T-helper 1 cell treated with Interleukin-12 subunit alpha and Interleukin-12 subunit beta and Interleukin-4 antibody, amounts not matched to agents 30 ng/mL and 1 ng/mL, for 36 hours (primary cell): ENCODE measurements around the gene RABIF. TPM values are rescaled to one million over a fixed set of nuclear protein-coding genes. Genes with fewer than 3 reads are reported as not detected.
"Not testable (repeated sequence)": the region's sequence is repeated elsewhere in the genome, so short reads cannot be mapped to it uniquely, and the experiment has no call there.

Experiments
- intact Hi-C: fragments of 100-400 bp; cut with micrococcal nuclease; formaldehyde crosslinking; loops from one replicate; pipeline ENCODE4 v1.15.1; 2024
- total RNA-seq: library from RNA; stranded (reverse); gene quantifications from 2 replicates; pipeline ENCODE4 v1.2.3, GENCODE V29; 2022

RABIF gene
- 16.1 and 17.0 TPM in 2 replicates for total RNA-seq

GRCh38 chr1:202888531-202889360 lies at the start of gene RABIF:
Gene RABIF (minus strand): TSS chr1:202889149. CDS start chr1:202889098, 51 bp downstream.
- intact Hi-C loops: loop anchor here (1.0 to 5.0 kb wide), 16 partner anchors 27 to 1522 kb away; partner anchors contain the start of genes ADIPOR1, BTG2, CYB5R1 and KLHL12

GRCh38 chr1:202938287-202938925 lies 49.5 kb upstream of the RABIF start:
- intact Hi-C loops: no loop called here

GRCh38 chr1:202936409-202936808 lies 47.5 kb upstream of the RABIF start:
- intact Hi-C loops: not testable (repeated sequence)

GRCh38 chr1:202935844-202936243 lies 46.9 kb upstream of the RABIF start:
- intact Hi-C loops: no loop called here

- intact Hi-C loops: no loop called here
These were observed 45.8 kb upstream of the RABIF start for GRCh38 chr1:202934755-202935154.

GRCh38 chr1:202932476-202932875 lies 43.5 kb upstream of the RABIF start:
- intact Hi-C loops: no loop called here

- intact Hi-C loops: loop anchor here (1.0 kb wide), 11 partner anchors 31 to 1098 kb away; partner anchors contain the start of genes ADIPOR1, CYB5R1, IPO9 and PCAT6
These were observed 37.9 kb upstream of the RABIF start, which contains the start of gene KLHL12 for GRCh38 chr1:202926581-202927491. Gene KLHL12 (minus strand): TSS chr1:202927234. CDS start chr1:202925162, 2,072 bp downstream.

- intact Hi-C loops: no loop called here
These were observed 34.6 kb upstream of the RABIF start for GRCh38 chr1:202923533-202923932.

- intact Hi-C loops: no loop called here
These were observed 30.7 kb upstream of the RABIF start for GRCh38 chr1:202919615-202920014.

GRCh38 chr1:202915146-202915545 lies 26.2 kb upstream of the RABIF start:
- intact Hi-C loops: no loop called here

GRCh38 chr1:202912476-202912875 lies 23.5 kb upstream of the RABIF start:
- intact Hi-C loops: not testable (repeated sequence)

- intact Hi-C loops: no loop called here
These were observed 20.5 kb upstream of the RABIF start for GRCh38 chr1:202909494-202909893.

- intact Hi-C loops: no loop called here
These were observed 20.0 kb upstream of the RABIF start for GRCh38 chr1:202908998-202909397.

GRCh38 chr1:202905331-202905730 lies 16.4 kb upstream of the RABIF start:
- intact Hi-C loops: no loop called here

GRCh38 chr1:202903808-202904207 lies 14.9 kb upstream of the RABIF start:
- intact Hi-C loops: not testable (repeated sequence)

- intact Hi-C loops: no loop called here
These were observed 12.6 kb upstream of the RABIF start for GRCh38 chr1:202901555-202901954.

GRCh38 chr1:202892501-202892900 lies 3.6 kb upstream of the RABIF start:
- intact Hi-C loops: no loop called here

- intact Hi-C loops: no loop called here
These were observed 1.4 kb upstream of the RABIF start for GRCh38 chr1:202890392-202890791.

- intact Hi-C loops: loop anchor here (2.0 to 5.0 kb wide), 6 partner anchors 53 to 1523 kb away; partner anchors contain the start of genes BTG2, PPP1R12B and PPP1R15B
These were observed 773 bp downstream of the RABIF start for GRCh38 chr1:202888221-202888530.

GRCh38 chr1:202880961-202881460 lies 7.9 kb downstream of the RABIF start:
- intact Hi-C loops: no loop called here

GRCh38 chr1:202880062-202880461 lies 8.9 kb downstream of the RABIF start:
- intact Hi-C loops: no loop called here
